Endothelial cell of umbilical vein (primary cell): ENCODE results near the gene LMO7.

Experiments used
- CTCF ChIP-seq, 2 donors: IDR thresholded peaks; 1 replicate in 1 of 2; 2 replicates in 1 of 2; pipeline ENCODE4 v1.5.1; 2011; ENCODE audit warnings: low read length in 2 of 2, mild to moderate bottlenecking in 2 of 2, moderate library complexity in 2 of 2, control low read depth in 1 of 2, inconsistent platforms in 1 of 2, low read depth in 1 of 2; ENCODE audit not compliant: insufficient read depth in 1 of 2; ENCODE audit errors: extremely low read depth in 1 of 2
- EZH2 ChIP-seq: IDR thresholded peaks from 2 replicates; pipeline ENCODE4 v1.6.1; 2012; ENCODE audit warnings: borderline replicate concordance, low read depth, mild to moderate bottlenecking, moderate library complexity, low read length, inconsistent platforms; ENCODE audit not compliant: severe bottlenecking
- MYC ChIP-seq: IDR thresholded peaks from one replicate; pipeline ENCODE4 v1.6.1; 2011; ENCODE audit warnings: mild to moderate bottlenecking, low read depth, low read length
- POLR2A ChIP-seq: IDR thresholded peaks from 2 replicates; pipeline ENCODE4 v1.6.1; 2012; ENCODE audit warnings: low read depth, mild to moderate bottlenecking, control low read depth, low read length
- TF ChIP-seq, protein P1 (sequence below): IDR thresholded peaks from 2 replicates; pipeline ENCODE4 v1.6.1; 2011; ENCODE audit not compliant: insufficient read depth, insufficient read length

DNA sequence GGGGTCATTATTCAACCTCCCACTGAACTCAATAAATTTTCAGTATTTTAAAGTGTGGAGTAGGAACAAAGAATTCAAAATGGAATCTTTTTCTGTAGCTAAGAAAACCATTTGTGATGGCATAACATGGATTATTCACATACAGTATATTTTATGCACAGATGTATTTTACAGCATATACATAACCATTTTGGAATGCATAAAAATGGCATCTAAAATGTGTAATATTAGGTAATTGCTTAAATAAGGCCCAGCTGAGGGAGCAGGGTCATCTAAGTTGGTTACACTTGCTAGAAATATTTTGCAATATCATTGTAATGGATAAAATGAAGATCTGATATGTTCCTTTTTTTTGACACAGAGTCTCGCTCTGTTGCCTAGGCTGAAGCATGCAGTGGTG, 146.9 kb downstream of the LMO7 start:
- TF ChIP-seq POLR2A (no peak), CTCF (IDR thresholded peaks at IDR 0.05; ENCODE audit: extremely low read depth in 1 of 2, insufficient read depth in 1 of 2, low read depth in 1 of 2, low read length in 2 of 2) (no peak), MYC (no peak), EZH2 (no peak)
- TF ChIP-seq, protein P1, sequence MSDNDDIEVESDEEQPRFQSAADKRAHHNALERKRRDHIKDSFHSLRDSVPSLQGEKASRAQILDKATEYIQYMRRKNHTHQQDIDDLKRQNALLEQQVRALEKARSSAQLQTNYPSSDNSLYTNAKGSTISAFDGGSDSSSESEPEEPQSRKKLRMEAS: no peak
